ENCODE data around the gene OGT.

The OGT gene

GRCh38 chrX:71532078-71532752 is 689 bp upstream of the OGT start:
- no peak for DNase-seq (ENCODE audit: low spot score)

GRCh38 chrX:71533516-71533850 is 579 bp downstream of the OGT start:
- Histone ChIP-seq H3K27ac (peak overlapping the region; percentile 88 to 93), H3K4me3 (peak overlapping the region; percentile 81)
- no peak for TF ChIP-seq CTCF (IDR thresholded peaks at IDR 0.05)
- no peak for DNase-seq (ENCODE audit: low spot score)

More at GRCh38 chrX:71532078-71532752, 689 bp upstream of the OGT start:
- TF ChIP-seq CTCF (IDR thresholded peaks at IDR 0.05), result no peak
- H3K27ac ChIP-seq, result peak overlapping the region; percentile 88 to 93
- peak overlapping the region; percentile 81 for H3K4me3 ChIP-seq

- Histone ChIP-seq H3K4me3 (peak overlapping the region; percentile 81), H3K27ac (peak overlapping the region; percentile 88 to 93)
- no peak for TF ChIP-seq CTCF (IDR thresholded peaks at IDR 0.05)
- peak; percentile 75 for DNase-seq (ENCODE audit: low spot score)
These were observed 1.1 kb downstream of the OGT start for GRCh38 chrX:71533851-71534561.

GRCh38 chrX:71534773-71535544 is 2.1 kb downstream of the OGT start:
- no peak for TF ChIP-seq CTCF (IDR thresholded peaks at IDR 0.05)
- peak overlapping the region; percentile 88 to 93 for H3K27ac ChIP-seq
- no peak for DNase-seq (ENCODE audit: low spot score)
- peak overlapping the region; percentile 81 for H3K4me3 ChIP-seq

GRCh38 chrX:71536285-71536684 is 3.4 kb downstream of the OGT start:
- peak overlapping the region; percentile 36 to 88 for H3K27ac ChIP-seq
- DNase-seq (ENCODE audit: low spot score), result no peak
- no peak for TF ChIP-seq CTCF (IDR thresholded peaks at IDR 0.05)
- peak overlapping the region; percentile 81 for H3K4me3 ChIP-seq

- H3K27ac ChIP-seq, result no peak overlapping the region
- no peak for DNase-seq (ENCODE audit: low spot score)
- H3K4me3 ChIP-seq, result peak overlapping the region; percentile 20
- no peak for TF ChIP-seq CTCF (IDR thresholded peaks at IDR 0.05)
These were observed 4.8 kb downstream of the OGT start for GRCh38 chrX:71537743-71538142.
